LNCaP clone FGC (cell line): ENCODE measurements around the gene HOXD13.

ENCODE experiments used
- DNase-seq: peaks from one replicate; pipeline ENCODE4 v3.0.0-alpha.2; 2011; ENCODE audit warnings: low read depth
- H3K4me3 ChIP-seq: 2 replicates; pipeline ENCODE4 v1.5.1; 2011; ENCODE audit warnings: mild to moderate bottlenecking, low read depth, low read length, control low read depth
- CTCF ChIP-seq: IDR thresholded peaks from 2 replicates; pipeline ENCODE4 v1.5.1; 2012; ENCODE audit warnings: mild to moderate bottlenecking; ENCODE audit not compliant: control insufficient read depth, insufficient read depth; ENCODE audit errors: extremely low read depth

Gene HOXD13

GRCh38 chr2:176076796-176077195 is 15.7 kb upstream of the HOXD13 start:
- no peak overlapping the region for H3K4me3 ChIP-seq
- no peak for TF ChIP-seq CTCF
- DNase-seq = no peak

- no peak overlapping the region for H3K4me3 ChIP-seq
- no peak for DNase-seq
These were observed 13.8 kb upstream of the HOXD13 start for GRCh38 chr2:176078541-176079284.

GRCh38 chr2:176079285-176079830 is 13.2 kb upstream of the HOXD13 start:
- DNase-seq = no peak
- no peak for TF ChIP-seq CTCF
- H3K4me3 ChIP-seq = no peak overlapping the region

More at GRCh38 chr2:176078541-176079284, 13.8 kb upstream of the HOXD13 start:
- TF ChIP-seq CTCF = no peak

- no peak overlapping the region for H3K4me3 ChIP-seq
- no peak for DNase-seq
- peak; percentile 64 for TF ChIP-seq CTCF
These were observed 12.5 kb upstream of the HOXD13 start for GRCh38 chr2:176079831-176080539.

GRCh38 chr2:176080540-176081375 is 11.8 kb upstream of the HOXD13 start:
- TF ChIP-seq CTCF = no peak
- no peak overlapping the region for H3K4me3 ChIP-seq
- DNase-seq = no peak

- no peak overlapping the region for H3K4me3 ChIP-seq
- no peak for TF ChIP-seq CTCF
These were observed 11.1 kb upstream of the HOXD13 start for GRCh38 chr2:176081376-176081836.

More at GRCh38 chr2:176081376-176081836, 11.1 kb upstream of the HOXD13 start:
- DNase-seq = no peak
